OCI-LY1 (cell line): ENCODE results near the gene FBXO15.

Experiments
- H2AFZ ChIP-seq: fragments of 200-600 bp; sonication (generic), shearing (Covaris generic); 2 replicates; pipeline ENCODE4 v1.6.0; 2014; ENCODE audit warnings: antibody characterized with exemption, mild to moderate bottlenecking, low read length
- H3F3A ChIP-seq: fragments of 200-600 bp; sonication (generic), shearing (Covaris generic); 2 replicates; pipeline ENCODE4 v1.6.0; 2014; ENCODE audit warnings: mild to moderate bottlenecking, antibody characterized with exemption, low read length, moderate library complexity; ENCODE audit not compliant: insufficient read depth
- H3K27ac ChIP-seq: fragments of 200-600 bp; sonication (generic); 2 replicates; pipeline ENCODE4 v1.5.1; 2014; ENCODE audit warnings: low read length, mixed run types, mild to moderate bottlenecking, low read depth; ENCODE audit not compliant: poor library complexity, severe bottlenecking
- H3K27me3 ChIP-seq: fragments of 200-600 bp; sonication (generic); 2 replicates; pipeline ENCODE4 v1.6.0; 2014; ENCODE audit warnings: antibody characterized with exemption, mild to moderate bottlenecking, low read length, moderate library complexity; ENCODE audit not compliant: insufficient read depth
- H3K36me3 ChIP-seq: fragments of 200-600 bp; sonication (generic); 2 replicates; pipeline ENCODE4 v1.6.1; 2014; ENCODE audit warnings: mild to moderate bottlenecking, antibody characterized with exemption, low read length, moderate library complexity, mixed read lengths; ENCODE audit not compliant: insufficient read depth
- H3K4me1 ChIP-seq: fragments of 200-600 bp; sonication (generic); 2 replicates; pipeline ENCODE4 v1.5.1; 2014; ENCODE audit warnings: mild to moderate bottlenecking, low read length, moderate library complexity; ENCODE audit not compliant: insufficient read depth, severe bottlenecking
- H3K4me2 ChIP-seq: fragments of 200-600 bp; sonication (generic), shearing (Covaris generic); 2 replicates; pipeline ENCODE4 v1.6.1; 2014; ENCODE audit warnings: low read length
- H3K4me3 ChIP-seq: fragments of 200-600 bp; sonication (generic); 2 replicates; pipeline ENCODE4 v1.5.1; 2014; ENCODE audit warnings: low read length, low read depth, mild to moderate bottlenecking, mixed read lengths; ENCODE audit not compliant: poor library complexity, severe bottlenecking
- H3K79me2 ChIP-seq: fragments of 200-600 bp; shearing (Covaris generic); 2 replicates; pipeline ENCODE4 v1.6.1; 2016; ENCODE audit warnings: mixed run types, low read length, mixed read lengths; ENCODE audit not compliant: insufficient read depth
- H3K9ac ChIP-seq: fragments of 200-600 bp; sonication (generic), shearing (Covaris generic); 2 replicates; pipeline ENCODE4 v1.6.1; 2014; ENCODE audit warnings: mild to moderate bottlenecking, low read length, mixed read lengths
- H3K9me2 ChIP-seq: fragments of 200-600 bp; sonication (generic), shearing (Covaris generic); 2 replicates; pipeline ENCODE4 v1.6.1; 2014; ENCODE audit warnings: low read depth, mild to moderate bottlenecking, low read length, mixed read lengths
- H3K9me3 ChIP-seq: fragments of 200-600 bp; shearing (Covaris generic); 2 replicates; pipeline ENCODE4 v1.6.1; 2014; ENCODE audit warnings: low read length, mixed read lengths
- H4K20me1 ChIP-seq: fragments of 200-600 bp; sonication (generic), shearing (Covaris generic); 2 replicates; pipeline ENCODE4 v1.6.0; 2016; ENCODE audit warnings: mild to moderate bottlenecking, low read length; ENCODE audit not compliant: insufficient read depth
- CTCF ChIP-seq: fragments of 200-600 bp; sonication (generic), shearing (Covaris generic); IDR thresholded peaks from 2 replicates; pipeline ENCODE4 v1.5.1; 2017; ENCODE audit warnings: mild to moderate bottlenecking, antibody characterized with exemption, low read length, moderate library complexity, mixed read lengths
- EZH2 ChIP-seq: fragments of 200-600 bp; sonication (generic), shearing (Covaris generic); IDR thresholded peaks from 2 replicates; pipeline ENCODE4 v1.8.0; 2017; ENCODE audit warnings: borderline replicate concordance, mixed run types, mild to moderate bottlenecking, antibody characterized with exemption, low read length, moderate library complexity, mixed read lengths

FBXO15 gene

GRCh38 chr18:74050807-74051206, 96.8 kb downstream of the FBXO15 start:
- Histone ChIP-seq H3K36me3 (no peaks in the 10 kb centered on the region), H3K9me2 (no peaks in the 10 kb centered on the region), H3K79me2 (no peaks in the 10 kb centered on the region), H3K4me2 (no peak overlapping the region), H3K4me3 (no peak overlapping the region), H3K9ac (no peak overlapping the region), H3K27ac (no peak overlapping the region), H3K9me3 (no peaks in the 10 kb centered on the region), H2AFZ (no peak overlapping the region), H3F3A (no peaks in the 10 kb centered on the region), H3K4me1 (no peaks in the 10 kb centered on the region), H3K27me3 (no peaks in the 10 kb centered on the region), H4K20me1 (no peaks in the 10 kb centered on the region)
- no peak for TF ChIP-seq EZH2
- TF ChIP-seq CTCF, result no peak

- no peaks in the 10 kb centered on the region for H3K9me3 ChIP-seq
- no peaks in the 10 kb centered on the region for H4K20me1 ChIP-seq
- no peaks in the 10 kb centered on the region for H3F3A ChIP-seq
- H3K4me2 ChIP-seq, result no peak overlapping the region
- H3K4me1 ChIP-seq, result no peaks in the 10 kb centered on the region
- no peak for TF ChIP-seq EZH2
- TF ChIP-seq CTCF, result peak; percentile 89
- no peak overlapping the region for H3K9ac ChIP-seq
- no peak overlapping the region for H3K27ac ChIP-seq
- H3K27me3 ChIP-seq, result no peaks in the 10 kb centered on the region
- no peak overlapping the region for H2AFZ ChIP-seq
- H3K9me2 ChIP-seq, result no peaks in the 10 kb centered on the region
- no peak overlapping the region for H3K4me3 ChIP-seq
- no peaks in the 10 kb centered on the region for H3K36me3 ChIP-seq
- H3K79me2 ChIP-seq, result no peaks in the 10 kb centered on the region
These were observed 106.9 kb downstream of the FBXO15 start for GRCh38 chr18:74040459-74041332.

GRCh38 chr18:74040008-74040407, 107.6 kb downstream of the FBXO15 start:
- Histone ChIP-seq H3K27ac (no peak overlapping the region), H3K4me2 (no peak overlapping the region), H3K36me3 (no peaks in the 10 kb centered on the region), H3F3A (no peaks in the 10 kb centered on the region), H3K4me3 (no peak overlapping the region), H3K4me1 (no peaks in the 10 kb centered on the region), H3K9me3 (no peaks in the 10 kb centered on the region), H2AFZ (no peak overlapping the region), H3K9ac (no peak overlapping the region), H3K27me3 (no peaks in the 10 kb centered on the region), H3K9me2 (no peaks in the 10 kb centered on the region), H4K20me1 (no peaks in the 10 kb centered on the region), H3K79me2 (no peaks in the 10 kb centered on the region)
- TF ChIP-seq EZH2 (no peak), CTCF (no peak)
